Right atrium auricular region (tissue), 2 donors: ENCODE measurements around the gene FBXO2. TPM values are rescaled to one million over a fixed set of nuclear protein-coding genes. Genes with fewer than 3 reads are reported as not detected.
A peak's percentile ranks its signal among the peaks of the same experiment; 100 is the strongest.

Experiments
- DNase-seq: peaks from one replicate; pipeline ENCODE4 v3.0.0-alpha.2; 2019; ENCODE audit warnings: low spot score
- H3K27ac ChIP-seq, 2 donors: fragments of 200-600 bp; sonication (generic); 1 replicate in 1 of 2; 2 replicates in 1 of 2; pipeline ENCODE4 v1.5.1; 2016 to 2019
- H3K27me3 ChIP-seq, 2 donors: fragments of 200-600 bp; sonication (generic); one replicate each; pipeline versions ENCODE4 v1.5.1 to v1.6.0; 2017 to 2019
- H3K36me3 ChIP-seq: fragments of 200-600 bp; sonication (generic); one replicate; pipeline ENCODE4 v1.5.1; 2016
- H3K4me1 ChIP-seq, 2 donors: fragments of 200-600 bp; sonication (generic); one replicate each; pipeline versions ENCODE4 v1.5.1 to v1.6.0; 2017 to 2019
- H3K4me3 ChIP-seq, 2 donors: fragments of 200-600 bp; sonication (generic); 1 replicate in 1 of 2; 2 replicates in 1 of 2; pipeline ENCODE4 v1.5.1; 2017 to 2019; ENCODE audit warnings: mild to moderate bottlenecking in 1 of 2, moderate library complexity in 1 of 2
- H3K9me3 ChIP-seq, 2 donors: fragments of 200-600 bp; sonication (generic); one replicate each; pipeline ENCODE4 v1.5.1; 2019
- total RNA-seq, 2 donors: library from RNA; depleted of rRNA; stranded (reverse); fragments of >200 nt; gene quantifications; one replicate each; pipeline ENCODE4 v1.1.0, GENCODE V29; 2016
- TF ChIP-seq, protein P1 (sequence below), 2 donors: fragments of 200-600 bp; sonication (generic); IDR thresholded peaks; one replicate each; pipeline ENCODE4 v1.5.1; 2019; ENCODE audit warnings: antibody characterized with exemption in 2 of 2

Gene FBXO2
- total RNA-seq, 2 donors from 2014 or later: 2.5 to 16.7 TPM

DNA sequence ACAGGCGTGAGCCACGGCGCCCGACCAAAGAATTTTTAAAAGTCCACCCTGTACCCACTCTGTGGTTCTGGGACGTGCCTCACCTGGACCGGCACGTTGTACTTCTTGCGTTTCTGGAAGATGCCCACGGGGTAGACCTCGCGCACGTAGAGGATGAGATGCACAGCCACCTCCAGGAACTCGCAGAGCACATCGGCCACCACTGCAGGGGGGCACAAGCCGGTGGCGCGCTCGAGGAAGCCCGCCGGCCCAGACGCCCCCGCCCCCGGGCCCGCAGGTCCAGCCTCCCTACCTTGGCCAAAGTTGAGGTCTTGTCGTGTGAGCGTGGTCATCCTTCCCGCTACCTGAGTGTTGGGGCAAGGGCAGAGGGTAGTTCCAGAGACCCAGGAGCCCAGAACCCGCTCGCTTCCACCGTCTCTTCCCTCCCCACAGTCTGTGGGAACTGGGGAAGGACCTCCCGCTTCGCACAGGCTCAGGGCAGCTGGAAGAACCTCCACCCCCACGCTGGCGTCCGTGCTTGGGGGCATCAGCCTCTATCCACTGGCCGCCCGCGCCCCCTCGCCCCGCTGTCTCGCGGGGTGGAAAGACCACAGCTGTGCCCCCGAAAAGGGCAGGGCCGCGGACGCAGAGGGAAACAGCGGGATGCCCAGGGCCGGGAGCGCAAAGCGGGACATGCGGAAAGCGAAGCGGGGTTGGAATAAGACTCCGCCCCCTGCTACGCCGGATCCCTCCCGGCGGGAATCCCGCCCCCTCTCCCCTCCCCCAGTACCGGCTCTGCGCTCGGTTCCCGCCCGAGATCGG is 26.2 kb upstream of the FBXO2 start:
- TF ChIP-seq, protein P1, sequence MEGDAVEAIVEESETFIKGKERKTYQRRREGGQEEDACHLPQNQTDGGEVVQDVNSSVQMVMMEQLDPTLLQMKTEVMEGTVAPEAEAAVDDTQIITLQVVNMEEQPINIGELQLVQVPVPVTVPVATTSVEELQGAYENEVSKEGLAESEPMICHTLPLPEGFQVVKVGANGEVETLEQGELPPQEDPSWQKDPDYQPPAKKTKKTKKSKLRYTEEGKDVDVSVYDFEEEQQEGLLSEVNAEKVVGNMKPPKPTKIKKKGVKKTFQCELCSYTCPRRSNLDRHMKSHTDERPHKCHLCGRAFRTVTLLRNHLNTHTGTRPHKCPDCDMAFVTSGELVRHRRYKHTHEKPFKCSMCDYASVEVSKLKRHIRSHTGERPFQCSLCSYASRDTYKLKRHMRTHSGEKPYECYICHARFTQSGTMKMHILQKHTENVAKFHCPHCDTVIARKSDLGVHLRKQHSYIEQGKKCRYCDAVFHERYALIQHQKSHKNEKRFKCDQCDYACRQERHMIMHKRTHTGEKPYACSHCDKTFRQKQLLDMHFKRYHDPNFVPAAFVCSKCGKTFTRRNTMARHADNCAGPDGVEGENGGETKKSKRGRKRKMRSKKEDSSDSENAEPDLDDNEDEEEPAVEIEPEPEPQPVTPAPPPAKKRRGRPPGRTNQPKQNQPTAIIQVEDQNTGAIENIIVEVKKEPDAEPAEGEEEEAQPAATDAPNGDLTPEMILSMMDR (IDR thresholded peaks at IDR 0.05): no peak
- H3K9me3 ChIP-seq: no peaks in the 10 kb centered on the region
- DNase-seq: no peak

DNA sequence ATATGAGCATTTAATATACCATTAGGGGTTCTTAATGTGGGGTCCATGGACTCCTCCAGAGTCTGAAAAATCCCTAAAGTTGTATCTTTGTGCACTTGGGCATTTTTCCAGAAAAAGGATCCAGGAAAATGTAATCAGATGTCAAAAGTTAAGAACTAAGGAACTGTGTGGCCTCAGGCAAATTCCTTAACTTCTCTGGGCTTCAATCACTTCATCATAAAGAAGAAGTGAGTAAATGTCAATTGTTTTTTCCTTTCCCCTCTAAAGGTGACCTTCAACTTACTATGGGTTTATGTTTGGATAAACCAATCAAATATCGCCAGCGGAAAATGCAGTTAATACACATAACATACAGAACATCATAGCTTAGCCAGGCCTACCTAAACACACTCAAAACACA is 24.2 kb upstream of the FBXO2 start:
- Histone ChIP-seq H3K9me3 (no peaks in the 10 kb centered on the region), H3K4me3 (no peak overlapping the region), H3K27me3 (no peaks in the 10 kb centered on the region), H3K27ac (no peak overlapping the region), H3K4me1 (peaks cover 0 to 13% of the 10 kb centered on the region in 2 donors), H3K36me3 (peaks cover 23% of the 10 kb centered on the region)
- no peak for DNase-seq
- TF ChIP-seq, protein P1 (IDR thresholded peaks at IDR 0.05): no peak

More for the DNA sequence above, 26.2 kb upstream of the FBXO2 start:
- Histone ChIP-seq H3K36me3 (peaks cover 8% of the 10 kb centered on the region), H3K4me3 (peak overlapping the region; percentile 73 to 91), H3K27ac (peak overlapping the region; percentile 84), H3K4me1 (peaks cover 0 to 13% of the 10 kb centered on the region in 2 donors), H3K27me3 (no peaks in the 10 kb centered on the region)

GRCh38 chr1:11676386-11677103 is 22.3 kb upstream of the FBXO2 start:
- Histone ChIP-seq H3K4me1 (peaks cover 0 to 8% of the 10 kb centered on the region in 2 donors), H3K4me3 (no peak overlapping the region), H3K27me3 (no peaks in the 10 kb centered on the region), H3K36me3 (peaks cover 26% of the 10 kb centered on the region), H3K27ac (no peak overlapping the region), H3K9me3 (no peaks in the 10 kb centered on the region)
- TF ChIP-seq, protein P1 (IDR thresholded peaks at IDR 0.05): no peak
- no peak for DNase-seq

DNA sequence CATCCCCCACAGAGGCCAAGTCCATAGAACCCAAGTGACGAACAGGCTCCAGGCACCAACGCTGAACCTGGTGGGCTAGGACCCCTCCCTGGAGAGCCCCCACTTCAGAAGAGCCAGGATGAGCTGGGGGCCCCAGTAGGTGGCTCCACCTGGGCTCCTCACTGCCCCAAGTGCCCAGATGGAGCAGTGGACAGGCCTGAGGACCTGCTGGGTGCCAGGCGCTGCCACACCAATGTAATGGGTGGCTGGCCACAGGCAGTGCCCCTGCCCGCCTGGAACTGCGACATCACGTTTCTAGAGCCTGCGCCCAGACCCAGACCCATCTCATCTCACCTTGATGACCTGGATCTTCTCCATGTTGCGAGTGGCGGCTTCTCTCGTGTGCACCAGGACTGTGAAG is 21.1 kb upstream of the FBXO2 start:
- H3K27ac ChIP-seq: no peak overlapping the region
- no peak overlapping the region for H3K4me3 ChIP-seq
- TF ChIP-seq, protein P1 (IDR thresholded peaks at IDR 0.05): no peak
- H3K9me3 ChIP-seq: no peaks in the 10 kb centered on the region
- no peaks in the 10 kb centered on the region for H3K27me3 ChIP-seq
- H3K4me1 ChIP-seq: peaks cover 0 to 3% of the 10 kb centered on the region in 2 donors
- H3K36me3 ChIP-seq: peaks cover 26% of the 10 kb centered on the region
- DNase-seq: no peak

DNA sequence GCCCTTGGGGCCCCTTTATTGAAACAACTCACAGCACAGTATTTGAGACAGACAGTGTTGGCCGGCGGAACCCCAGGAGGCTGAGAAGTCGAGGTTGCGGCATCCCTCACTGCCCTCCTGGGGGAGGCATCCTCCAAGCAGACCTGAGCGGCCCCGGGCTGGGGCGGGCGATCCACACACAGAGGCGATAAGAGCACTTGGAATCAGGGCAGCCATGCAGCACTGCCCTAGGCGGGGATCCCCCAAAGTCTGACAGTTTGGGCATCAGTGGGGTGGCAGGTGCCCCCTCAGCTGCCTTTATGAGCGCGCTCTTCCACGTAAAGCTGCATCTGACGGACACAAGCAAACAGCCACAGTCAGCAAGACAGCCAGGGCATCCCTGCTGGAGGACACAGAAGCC is 20.3 kb upstream of the FBXO2 start:
- H3K36me3 ChIP-seq: peaks cover 26% of the 10 kb centered on the region
- no peaks in the 10 kb centered on the region for H3K27me3 ChIP-seq
- no peaks in the 10 kb centered on the region for H3K4me1 ChIP-seq
- H3K4me3 ChIP-seq: no peak overlapping the region
- DNase-seq: no peak
- H3K27ac ChIP-seq: no peak overlapping the region
- TF ChIP-seq, protein P1 (IDR thresholded peaks at IDR 0.05): no peak
- no peaks in the 10 kb centered on the region for H3K9me3 ChIP-seq
